ENCODE data around the gene GEN1.

DNA sequence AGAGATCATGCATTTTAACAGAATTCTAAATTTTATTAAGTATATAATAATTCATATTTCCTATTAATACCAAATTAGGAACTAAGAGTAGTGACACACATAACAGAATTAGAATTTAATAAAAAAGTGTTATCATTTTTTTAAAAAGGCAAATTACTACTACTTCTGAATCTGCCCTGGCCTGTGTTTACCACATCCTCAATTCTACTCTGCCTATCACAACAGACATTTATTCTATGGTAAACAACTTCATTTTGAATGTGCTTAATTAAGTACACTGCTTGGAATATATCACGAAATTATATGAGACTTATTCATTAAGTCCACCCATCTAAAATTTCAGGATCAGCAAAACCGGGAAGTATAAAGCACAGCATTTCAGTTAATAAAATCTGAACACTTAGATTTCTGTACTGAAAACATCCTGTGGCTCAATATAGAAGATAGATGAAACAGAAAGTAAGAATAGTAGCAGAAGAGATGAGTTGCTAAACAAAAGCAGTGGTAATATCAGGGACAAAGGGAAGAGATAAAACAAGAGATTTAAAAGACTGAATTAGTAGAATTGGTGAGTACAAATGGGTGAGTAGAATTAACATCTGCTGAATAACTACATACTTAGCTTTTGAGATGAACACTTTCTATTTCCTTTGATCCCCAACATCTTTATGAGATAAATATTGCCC is 4.0 kb upstream of the GEN1 start:
- TF ChIP-seq CTCF (IDR thresholded peaks at IDR 0.05) (no peak), POLR2A (IDR thresholded peaks at IDR 0.05) (no peak)
